Dendritic cell treated with granulocyte-macrophage colony-stimulating factor and Interleukin-4, amounts not matched to agents 40 ng/mL and 50 ng/mL, for 4 days (primary cell): ENCODE results near the gene RABGAP1L.
"Not testable (repeated sequence)": the region's sequence is repeated elsewhere in the genome, so short reads cannot be mapped to it uniquely, and the experiment has no call there.

ENCODE experiments used
- H3K27ac Mint-ChIP-seq: one replicate; pipeline ENCODE4 v1.8.0; 2022; ENCODE audit warnings: mild to moderate bottlenecking, mixed read lengths
- H3K27me3 Mint-ChIP-seq: one replicate; pipeline ENCODE4 v1.8.0; 2022; ENCODE audit warnings: mild to moderate bottlenecking, mixed read lengths
- H3K36me3 Mint-ChIP-seq: one replicate; pipeline ENCODE4 v1.8.0; 2022; ENCODE audit warnings: low read depth, mixed read lengths
- H3K4me1 Mint-ChIP-seq: one replicate; pipeline ENCODE4 v1.8.0; 2022; ENCODE audit warnings: low read depth, mixed read lengths
- H3K4me3 Mint-ChIP-seq: one replicate; pipeline ENCODE4 v1.8.0; 2022; ENCODE audit warnings: mild to moderate bottlenecking, moderate library complexity, mixed read lengths
- H3K9me3 Mint-ChIP-seq: one replicate; pipeline ENCODE4 v1.8.0; 2022; ENCODE audit warnings: mixed read lengths
- intact Hi-C: fragments of 100-400 bp; cut with micrococcal nuclease; formaldehyde crosslinking; loops from one replicate; pipeline ENCODE4 v1.15.0; 2022

Gene RABGAP1L

GRCh38 chr1:174159252-174160108 is at the start of gene RABGAP1L:
RABGAP1L (plus strand) TSS chr1:174159520.
- Mint-ChIP-seq H3K27ac (peak within 1 kb of the TSS; percentile 90), H3K27me3 (no peaks in the 10 kb centered on the region), H3K9me3 (no peaks in the 10 kb centered on the region), H3K4me3 (peak within 1 kb of the TSS; percentile 96), H3K4me1 (peaks cover 39% of the 10 kb centered on the region), H3K36me3 (peaks cover 12% of the 10 kb centered on the region)
- intact Hi-C loops, result loop anchor here (2.0 to 5.0 kb wide), 2 partner anchors 137 to 291 kb away; partner anchors contain the start of genes RC3H1 and ZBTB37

GRCh38 chr1:174110053-174110452 is 49.3 kb upstream of the RABGAP1L start:
- no peaks in the 10 kb centered on the region for H3K27me3 Mint-ChIP-seq
- H3K9me3 Mint-ChIP-seq, result no peaks in the 10 kb centered on the region
- no peak overlapping the region for H3K4me3 Mint-ChIP-seq
- intact Hi-C loops, result no loop called here
- peaks cover 5% of the 10 kb centered on the region for H3K4me1 Mint-ChIP-seq
- H3K36me3 Mint-ChIP-seq, result no peaks in the 10 kb centered on the region
- H3K27ac Mint-ChIP-seq, result no peak overlapping the region

GRCh38 chr1:174112489-174113162 is 46.7 kb upstream of the RABGAP1L start:
- Mint-ChIP-seq H3K9me3 (no peaks in the 10 kb centered on the region), H3K27me3 (no peaks in the 10 kb centered on the region), H3K27ac (no peak overlapping the region), H3K4me1 (peaks cover 5% of the 10 kb centered on the region), H3K36me3 (no peaks in the 10 kb centered on the region), H3K4me3 (no peak overlapping the region)
- intact Hi-C loops, result no loop called here

- H3K36me3 Mint-ChIP-seq, result no peaks in the 10 kb centered on the region
- H3K9me3 Mint-ChIP-seq, result no peaks in the 10 kb centered on the region
- H3K27ac Mint-ChIP-seq, result no peak overlapping the region
- H3K27me3 Mint-ChIP-seq, result no peaks in the 10 kb centered on the region
- intact Hi-C loops, result no loop called here
- no peak overlapping the region for H3K4me3 Mint-ChIP-seq
- peaks cover 5% of the 10 kb centered on the region for H3K4me1 Mint-ChIP-seq
Observed at GRCh38 chr1:174114106-174114505, 45.2 kb upstream of the RABGAP1L start.

GRCh38 chr1:174114788-174115448 is 44.4 kb upstream of the RABGAP1L start:
- H3K27me3 Mint-ChIP-seq, result no peaks in the 10 kb centered on the region
- no peaks in the 10 kb centered on the region for H3K9me3 Mint-ChIP-seq
- intact Hi-C loops, result no loop called here
- peaks cover 5% of the 10 kb centered on the region for H3K4me1 Mint-ChIP-seq
- no peak overlapping the region for H3K27ac Mint-ChIP-seq
- H3K4me3 Mint-ChIP-seq, result no peak overlapping the region
- H3K36me3 Mint-ChIP-seq, result no peaks in the 10 kb centered on the region

- Mint-ChIP-seq H3K4me3 (no peak overlapping the region), H3K4me1 (peaks cover 5% of the 10 kb centered on the region), H3K27me3 (no peaks in the 10 kb centered on the region), H3K36me3 (no peaks in the 10 kb centered on the region), H3K27ac (no peak overlapping the region), H3K9me3 (no peaks in the 10 kb centered on the region)
- intact Hi-C loops, result no loop called here
Observed at GRCh38 chr1:174116042-174116441, 43.3 kb upstream of the RABGAP1L start.

GRCh38 chr1:174118751-174119150 is 40.6 kb upstream of the RABGAP1L start:
- Mint-ChIP-seq H3K27ac (no peak overlapping the region), H3K27me3 (no peaks in the 10 kb centered on the region), H3K4me3 (no peak overlapping the region), H3K9me3 (peaks cover 1% of the 10 kb centered on the region), H3K4me1 (peaks cover 5% of the 10 kb centered on the region), H3K36me3 (no peaks in the 10 kb centered on the region)
- intact Hi-C loops, result no loop called here

- H3K4me3 Mint-ChIP-seq, H3K27me3 Mint-ChIP-seq, H3K36me3 Mint-ChIP-seq, intact Hi-C loops, H3K4me1 Mint-ChIP-seq, H3K27ac Mint-ChIP-seq, H3K9me3 Mint-ChIP-seq: not testable (repeated sequence)
Observed at GRCh38 chr1:174122318-174122717, 37.0 kb upstream of the RABGAP1L start.

- intact Hi-C loops, result no loop called here
- Mint-ChIP-seq H3K36me3 (no peaks in the 10 kb centered on the region), H3K4me3 (no peak overlapping the region), H3K4me1 (peaks cover 6% of the 10 kb centered on the region), H3K27me3 (no peaks in the 10 kb centered on the region), H3K27ac (no peak overlapping the region), H3K9me3 (peaks cover 9% of the 10 kb centered on the region)
Observed at GRCh38 chr1:174123843-174124242, 35.5 kb upstream of the RABGAP1L start.

GRCh38 chr1:174127176-174127575 is 32.1 kb upstream of the RABGAP1L start:
- H3K36me3 Mint-ChIP-seq, intact Hi-C loops, H3K27ac Mint-ChIP-seq, H3K27me3 Mint-ChIP-seq, H3K9me3 Mint-ChIP-seq, H3K4me3 Mint-ChIP-seq, H3K4me1 Mint-ChIP-seq: not testable (repeated sequence)

GRCh38 chr1:174131032-174131638 is 28.2 kb upstream of the RABGAP1L start:
- Mint-ChIP-seq H3K27me3 (peaks cover 2% of the 10 kb centered on the region), H3K9me3 (no peaks in the 10 kb centered on the region), H3K27ac (no peak overlapping the region), H3K4me3 (no peak overlapping the region), H3K4me1 (peaks cover 13% of the 10 kb centered on the region), H3K36me3 (no peaks in the 10 kb centered on the region)
- intact Hi-C loops, result no loop called here

- no peak overlapping the region for H3K4me3 Mint-ChIP-seq
- intact Hi-C loops, result no loop called here
- no peaks in the 10 kb centered on the region for H3K36me3 Mint-ChIP-seq
- H3K27ac Mint-ChIP-seq, result no peak overlapping the region
- no peaks in the 10 kb centered on the region for H3K9me3 Mint-ChIP-seq
- peaks cover 7% of the 10 kb centered on the region for H3K4me1 Mint-ChIP-seq
- peaks cover 1% of the 10 kb centered on the region for H3K27me3 Mint-ChIP-seq
Observed at GRCh38 chr1:174134003-174134659, 25.2 kb upstream of the RABGAP1L start.

- no peaks in the 10 kb centered on the region for H3K36me3 Mint-ChIP-seq
- H3K4me3 Mint-ChIP-seq, result no peak overlapping the region
- no peaks in the 10 kb centered on the region for H3K27me3 Mint-ChIP-seq
- H3K4me1 Mint-ChIP-seq, result peaks cover 7% of the 10 kb centered on the region
- H3K27ac Mint-ChIP-seq, result no peak overlapping the region
- intact Hi-C loops, result no loop called here
- no peaks in the 10 kb centered on the region for H3K9me3 Mint-ChIP-seq
Observed at GRCh38 chr1:174135211-174135610, 24.1 kb upstream of the RABGAP1L start.
